IMR-90 (cell line): Measurements from ENCODE around the gene COL4A1. TPM values are rescaled to one million over a fixed set of nuclear protein-coding genes. Genes with fewer than 3 reads are reported as not detected.

Source experiments
- ATAC-seq: fragments of 200-7000 bp; cut with Tn5 transposase; 2 replicates; pipeline ENCODE4 v1.9.1; 2020; ENCODE audit warnings: low read depth, mild to moderate bottlenecking, moderate library complexity
- BruUV-seq: library from RNA; stranded (reverse); fragments of 400-500 nt; replicated peaks from 2 replicates; lab custom pipeline; 2021; lab: Mats Ljungman, UMichigan
- CTCF ChIA-PET: fragments of 300-600 bp; formaldehyde crosslinking; extraction: SDS; loops from one replicate; lab custom pipeline; 2021; ENCODE audit warnings: antibody characterized with exemption; lab: Yijun Ruan, JAX
- POLR2A ChIA-PET: fragments of 300-600 bp; sonication (Branson Sonifier 250); formaldehyde crosslinking; loops from one replicate; lab custom pipeline; 2022; ENCODE audit warnings: antibody characterized with exemption; ENCODE audit not compliant: unreplicated experiment; lab: Charles Lee
- DNase-seq: peaks from one replicate; pipeline ENCODE4 v3.0.0; 2013
- H2AFZ ChIP-seq: replicated peaks from 2 replicates; pipeline ENCODE3; 2013; ENCODE audit warnings: low read length, mild to moderate bottlenecking; ENCODE audit not compliant: poor library complexity
- H2AK5ac ChIP-seq: 2 replicates; pipeline ENCODE4 v1.6.1; 2013; ENCODE audit warnings: low read depth, low read length, inconsistent platforms
- H2AK9ac ChIP-seq: replicated peaks from 2 replicates; pipeline ENCODE3; 2013; ENCODE audit warnings: mild to moderate bottlenecking, low read depth, low read length, moderate library complexity; ENCODE audit not compliant: poor library complexity
- H2BK120ac ChIP-seq: 2 replicates; pipeline ENCODE4 v1.6.1; 2013; ENCODE audit warnings: low read depth, low read length, inconsistent platforms
- H2BK15ac ChIP-seq: 3 replicates; pipeline ENCODE4 v1.6.1; 2013; ENCODE audit warnings: low read depth, low read length, inconsistent platforms
- H2BK20ac ChIP-seq: 2 replicates; pipeline ENCODE4 v1.6.1; 2013; ENCODE audit warnings: low read depth, mild to moderate bottlenecking, inconsistent platforms, low read length, moderate library complexity
- H2BK5ac ChIP-seq: 2 replicates; pipeline ENCODE4 v1.6.1; 2013; ENCODE audit warnings: mild to moderate bottlenecking, low read depth, low read length, inconsistent platforms; ENCODE audit not compliant: poor library complexity, severe bottlenecking
- H3K14ac ChIP-seq: replicated peaks from 2 replicates; pipeline ENCODE4 v1.6.1; 2013; ENCODE audit warnings: low read depth, low read length, inconsistent platforms
- H3K18ac ChIP-seq: 2 replicates; pipeline ENCODE4 v1.6.1; 2013; ENCODE audit warnings: low read depth, low read length, control low read depth
- H3K23ac ChIP-seq: 2 replicates; pipeline ENCODE4 v1.6.1; 2013; ENCODE audit warnings: low read depth, low read length, inconsistent platforms
- H3K27ac ChIP-seq: 2 replicates; pipeline ENCODE4 v1.5.1; 2013; ENCODE audit warnings: mild to moderate bottlenecking, control low read depth, low read length; ENCODE audit not compliant: insufficient read depth
- H3K27me3 ChIP-seq: 2 replicates; pipeline ENCODE4 v1.6.1; 2013; ENCODE audit warnings: low read length; ENCODE audit not compliant: control insufficient read depth, insufficient read depth
- H3K36me3 ChIP-seq: 2 replicates; pipeline ENCODE4 v1.6.1; 2013; ENCODE audit warnings: low read length, mixed read lengths; ENCODE audit not compliant: control insufficient read depth, insufficient read depth
- H3K4ac ChIP-seq: 2 replicates; pipeline ENCODE4 v1.6.1; 2013; ENCODE audit warnings: low read depth, low read length, inconsistent platforms
- H3K4me1 ChIP-seq: 2 replicates; pipeline ENCODE4 v1.6.1; 2013; ENCODE audit warnings: low read length, mixed read lengths; ENCODE audit not compliant: control insufficient read depth, insufficient read depth
- H3K4me2 ChIP-seq: 2 replicates; pipeline ENCODE4 v1.6.1; 2013; ENCODE audit warnings: low read depth, mild to moderate bottlenecking, control low read depth, low read length, moderate library complexity
- H3K4me3 ChIP-seq: 2 replicates; pipeline ENCODE4 v1.5.1; 2013; ENCODE audit warnings: low read depth, mild to moderate bottlenecking, control low read depth, low read length, moderate library complexity; ENCODE audit not compliant: insufficient read depth
- H3K56ac ChIP-seq: 2 replicates; pipeline ENCODE4 v1.6.1; 2013; ENCODE audit warnings: low read length, inconsistent platforms; ENCODE audit not compliant: insufficient read depth; ENCODE audit errors: extremely low read depth
- H3K79me1 ChIP-seq, 2 experiments: 2 replicates each; pipeline ENCODE4 v1.6.1; 2013; ENCODE audit warnings: low read length in 2 of 2, inconsistent platforms in 1 of 2, low read depth in 1 of 2
- H3K9ac ChIP-seq: 2 replicates; pipeline ENCODE4 v1.6.1; 2013; ENCODE audit warnings: low read depth, low read length, control low read depth
- H3K9me1 ChIP-seq: 2 replicates; pipeline ENCODE4 v1.6.1; 2013; ENCODE audit warnings: low read length, inconsistent platforms; ENCODE audit not compliant: insufficient read depth
- H3K9me3 ChIP-seq: 2 replicates; pipeline ENCODE4 v1.6.1; 2013; ENCODE audit warnings: low read length; ENCODE audit not compliant: control insufficient read depth, insufficient read depth
- H4K20me1 ChIP-seq: 2 replicates; pipeline ENCODE4 v1.6.1; 2013; ENCODE audit warnings: low read length, inconsistent platforms; ENCODE audit not compliant: insufficient read depth
- H4K5ac ChIP-seq: 2 replicates; pipeline ENCODE4 v1.6.1; 2013; ENCODE audit warnings: mild to moderate bottlenecking, low read depth, low read length, control low read depth
- H4K8ac ChIP-seq, 2 experiments: 2 replicates each; pipeline ENCODE4 v1.6.1; 2013; ENCODE audit warnings: low read depth in 2 of 2, low read length in 2 of 2, control low read depth in 1 of 2, inconsistent platforms in 1 of 2
- H4K91ac ChIP-seq: 2 replicates; pipeline ENCODE4 v1.6.1; 2013; ENCODE audit warnings: low read depth, low read length, inconsistent platforms; ENCODE audit not compliant: insufficient read depth
- MAFK ChIP-seq: IDR thresholded peaks from 2 replicates; pipeline ENCODE4 v1.6.1; 2012; ENCODE audit warnings: low read depth, low read length, improper control_type of control experiment
- MAZ ChIP-seq: IDR thresholded peaks from 2 replicates; pipeline ENCODE4 v1.6.1; 2012; ENCODE audit warnings: low read depth, mild to moderate bottlenecking, low read length, improper control_type of control experiment, moderate library complexity, borderline replicate concordance
- NFE2L2 ChIP-seq: fragments of 150-350 bp; IDR thresholded peaks from 2 replicates; pipeline ENCODE4 v1.6.1; 2016; ENCODE audit warnings: low read depth, mild to moderate bottlenecking, low read length
- POLR2A ChIP-seq: IDR thresholded peaks from 2 replicates; pipeline ENCODE4 v1.6.1; 2012; ENCODE audit warnings: mild to moderate bottlenecking, low read depth, low read length
- RFX5 ChIP-seq: IDR thresholded peaks from 2 replicates; pipeline ENCODE4 v1.8.0; 2012; ENCODE audit warnings: low read depth, mild to moderate bottlenecking, low read length, moderate library complexity
- USF2 ChIP-seq: fragments of 150-350 bp; IDR thresholded peaks from 2 replicates; pipeline ENCODE4 v1.6.1; 2017; ENCODE audit warnings: mild to moderate bottlenecking, antibody characterized with exemption, low read length, low read depth
- dilution Hi-C: fragments of 300-500 bp; cut with HindIII; formaldehyde crosslinking; loops from one replicate; pipeline ENCODE4 v1.14.3; 2018; ENCODE audit warnings: low sequenced_read_pairs; ENCODE audit not compliant: unreplicated experiment
- in situ Hi-C: fragments of 300-500 bp; cut with MboI; formaldehyde crosslinking; loops from 3 replicates; pipeline ENCODE4 v1.14.3; 2019; ENCODE audit warnings: low sequenced_read_pairs, inconsistent platforms, mixed read lengths
- intact Hi-C: fragments of 100-400 bp; cut with micrococcal nuclease; formaldehyde crosslinking; loops from 2 replicates; pipeline ENCODE4 v1.10.0; 2022
- polyA plus RNA-seq, 3 experiments: library from polyadenylated mRNA; depleted of rRNA; stranded (reverse); fragments of >200 nt; gene quantifications; 2 replicates each; pipeline ENCODE4 v1.2.3, GENCODE V29; 2012; ENCODE audit warnings: low replicate concordance in 1 of 3
- total RNA-seq: library from RNA; depleted of rRNA; stranded (reverse); fragments of >200 nt; gene quantifications from 2 replicates; pipeline ENCODE4 v1.2.3, GENCODE V29; 2012

Gene COL4A1
- total and polyA plus RNA-seq, 2 of the 4 experiments (the other 2 are of a cell fraction), result 230 to 337 TPM

GRCh38 chr13:110294622-110295021 is 12.3 kb downstream of the COL4A1 start:
- H3K23ac ChIP-seq, result no peak overlapping the region

More at GRCh38 chr13:110294622-110295021, 12.3 kb downstream of the COL4A1 start:
- dilution Hi-C loops (no loop called here), intact Hi-C loops (no loop called here), in situ Hi-C loops (no loop called here)
- ChIA-PET CTCF (no interaction called here), POLR2A (no interaction called here)
- H2AK9ac ChIP-seq, result no peak overlapping the region
- H2BK5ac ChIP-seq, result no peak overlapping the region
- H2BK15ac ChIP-seq, result no peak overlapping the region
- no peak overlapping the region for H2AK5ac ChIP-seq
- H2BK120ac ChIP-seq, result no peak overlapping the region
- H3K27ac ChIP-seq, result no peak overlapping the region
- H3K18ac ChIP-seq, result no peak overlapping the region
- H3K56ac ChIP-seq, result no peak overlapping the region
- no peak for ATAC-seq
- BruUV-seq, result no TSS peak
- H3K4me2 ChIP-seq, result no peak overlapping the region
- H3K9me1 ChIP-seq, result peaks cover 40% of the 10 kb centered on the region
- H3K4ac ChIP-seq, result no peak overlapping the region
- TF ChIP-seq POLR2A (no peak), RFX5 (no peak), USF2 (no peak), MAFK (peak; percentile 97), NFE2L2 (no peak), MAZ (no peak)
- H4K8ac ChIP-seq, result no peak overlapping the region
- H3K4me1 ChIP-seq, result peaks cover 13% of the 10 kb centered on the region
- no peaks in the 10 kb centered on the region for H3K27me3 ChIP-seq
- no peak overlapping the region for H4K91ac ChIP-seq
- no peak for DNase-seq
- no peak overlapping the region for H2AFZ ChIP-seq
- H4K5ac ChIP-seq, result no peak overlapping the region
- H4K20me1 ChIP-seq, result peaks cover 95% of the 10 kb centered on the region
- H2BK20ac ChIP-seq, result no peak overlapping the region
- H3K9ac ChIP-seq, result no peak overlapping the region
- H3K14ac ChIP-seq, result no peak overlapping the region
- no peaks in the 10 kb centered on the region for H3K9me3 ChIP-seq
- no peak overlapping the region for H3K4me3 ChIP-seq
- H3K79me1 ChIP-seq, result peaks cover 26 to 86% of the 10 kb centered on the region in 2 experiments; a peak in 3 of 4 replicates
- peaks cover 36% of the 10 kb centered on the region for H3K36me3 ChIP-seq
